Cerebellar nuclear complex (tissue), 1 donor: ENCODE data around the gene IRF5.
"Not testable (repeated sequence)": the region's sequence is repeated elsewhere in the genome, so short reads cannot be mapped to it uniquely, and the experiment has no call there.

Source experiments
- DNase-seq, 2 experiments: peaks; one replicate each; lab custom pipeline; 2025; lab: John Stamatoyannopoulos, UW

The IRF5 gene

DNA sequence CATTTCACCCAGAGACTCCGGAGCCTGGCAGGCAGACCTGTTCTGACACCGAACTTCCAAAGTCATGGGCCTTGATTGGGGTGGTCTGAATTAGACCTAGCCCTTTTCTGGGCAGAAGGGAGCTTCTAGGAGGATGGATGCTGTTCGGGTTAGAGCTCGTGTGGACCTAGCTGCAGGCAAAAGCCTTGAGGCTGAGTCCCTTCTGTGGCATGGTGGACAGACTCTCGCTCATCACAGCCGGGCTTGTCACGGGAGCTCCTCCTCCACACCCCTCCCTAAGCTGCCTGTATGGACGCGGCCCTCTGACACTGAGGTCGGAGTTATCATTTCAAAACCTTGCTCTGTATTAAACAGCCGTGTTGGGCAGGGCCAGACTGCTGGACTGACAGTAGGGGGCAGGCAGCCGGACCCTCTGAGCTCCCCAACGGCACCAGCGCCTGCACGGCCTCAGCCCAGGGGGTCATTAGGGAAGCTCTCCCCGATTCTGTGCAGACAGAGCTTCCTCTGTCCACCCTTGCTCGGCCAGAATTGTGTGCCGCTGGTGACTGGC, 2.2 kb downstream of the IRF5 start:
- DNase-seq = no peak

DNA sequence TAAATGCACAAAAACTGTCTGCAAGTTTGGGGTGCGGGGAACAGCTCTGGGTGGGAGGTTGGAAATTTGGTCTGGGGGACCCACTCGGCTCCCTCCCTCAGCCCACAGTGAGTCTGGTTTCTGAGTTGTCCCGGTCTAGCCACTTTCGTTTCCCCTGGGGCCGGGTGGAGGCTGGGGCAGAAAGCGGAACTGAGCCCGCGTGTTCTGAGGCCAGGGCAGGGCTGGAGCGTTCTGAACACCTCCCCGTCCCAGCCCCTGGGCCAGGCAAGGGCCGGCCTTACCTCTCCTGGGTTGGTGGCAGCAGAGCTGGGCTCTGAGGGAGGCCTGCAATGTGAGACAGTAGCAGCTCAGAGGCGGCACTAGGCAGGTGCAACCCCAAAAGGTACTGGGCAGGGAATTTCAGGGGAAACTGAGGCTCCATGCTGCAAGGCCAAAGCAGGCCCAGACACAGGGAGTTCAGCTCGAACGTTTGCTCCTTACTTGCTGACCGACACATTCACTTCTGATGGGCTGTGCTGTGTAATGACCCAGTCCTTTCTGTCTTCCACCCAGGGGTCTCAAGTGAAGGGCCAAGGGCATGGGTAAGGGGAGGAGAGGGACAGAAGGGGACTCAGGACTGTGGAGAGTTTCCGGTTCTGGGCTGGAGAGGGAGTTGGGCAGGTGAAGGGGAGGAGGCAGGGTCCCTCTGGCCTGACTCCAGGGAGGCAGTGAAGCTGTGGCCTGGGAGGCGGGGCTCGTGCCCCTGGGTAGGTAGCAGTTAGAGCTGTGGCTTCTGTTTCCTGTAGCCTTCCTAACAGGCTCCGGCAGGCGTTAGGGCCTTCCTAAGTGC, 3.0 kb downstream of the IRF5 start:
- no peak for DNase-seq

DNA sequence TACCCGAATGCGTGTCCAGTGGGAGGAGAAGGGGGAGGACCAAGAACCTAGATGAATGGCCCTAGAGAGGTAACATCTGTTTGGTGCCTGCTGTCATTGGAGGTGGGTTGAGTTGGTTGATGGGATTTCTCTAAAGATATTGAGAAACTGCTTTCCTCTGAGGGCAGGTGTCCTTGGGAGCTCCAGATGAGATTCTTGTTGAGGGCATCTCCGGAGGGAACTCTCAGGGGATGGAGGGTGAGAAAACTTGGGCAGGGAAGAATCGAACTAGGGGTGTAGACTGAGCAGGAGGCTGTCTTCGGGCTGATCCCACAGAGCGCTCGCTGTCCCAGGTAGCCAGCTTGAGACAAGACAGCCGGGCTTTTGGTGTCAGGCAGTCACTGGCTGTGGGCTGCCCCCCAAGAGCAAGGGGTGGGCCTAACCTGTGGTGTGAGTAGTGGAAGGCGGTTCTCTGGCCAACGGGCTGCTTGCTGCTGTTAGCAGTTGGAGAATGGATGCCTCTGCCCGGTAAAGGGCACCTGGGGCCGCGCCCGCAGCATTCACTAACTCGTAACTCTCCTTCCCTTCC, 3.7 kb downstream of the IRF5 start:
- DNase-seq = no peak

DNA sequence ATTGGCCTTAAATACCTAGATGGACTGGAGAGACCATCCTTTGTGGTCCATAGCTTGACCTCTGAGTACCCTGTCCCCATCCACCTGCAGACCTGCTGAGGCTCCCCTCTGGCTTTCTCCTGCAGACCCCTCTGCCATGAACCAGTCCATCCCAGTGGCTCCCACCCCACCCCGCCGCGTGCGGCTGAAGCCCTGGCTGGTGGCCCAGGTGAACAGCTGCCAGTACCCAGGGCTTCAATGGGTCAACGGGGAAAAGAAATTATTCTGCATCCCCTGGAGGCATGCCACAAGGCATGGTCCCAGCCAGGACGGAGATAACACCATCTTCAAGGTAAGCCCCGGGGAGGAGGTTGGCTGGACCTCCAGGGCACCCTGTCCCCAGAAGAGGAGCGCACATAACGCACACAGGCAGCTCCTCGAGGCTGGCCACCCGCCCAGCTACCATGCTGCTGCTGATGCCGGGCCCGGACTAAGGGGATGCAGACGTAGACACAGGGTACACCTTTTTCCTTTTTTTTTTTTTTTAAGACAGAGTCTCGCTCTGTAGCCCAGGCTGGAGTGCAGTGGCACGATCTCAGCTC, 4.3 kb downstream of the IRF5 start:
- no peak for DNase-seq

DNA sequence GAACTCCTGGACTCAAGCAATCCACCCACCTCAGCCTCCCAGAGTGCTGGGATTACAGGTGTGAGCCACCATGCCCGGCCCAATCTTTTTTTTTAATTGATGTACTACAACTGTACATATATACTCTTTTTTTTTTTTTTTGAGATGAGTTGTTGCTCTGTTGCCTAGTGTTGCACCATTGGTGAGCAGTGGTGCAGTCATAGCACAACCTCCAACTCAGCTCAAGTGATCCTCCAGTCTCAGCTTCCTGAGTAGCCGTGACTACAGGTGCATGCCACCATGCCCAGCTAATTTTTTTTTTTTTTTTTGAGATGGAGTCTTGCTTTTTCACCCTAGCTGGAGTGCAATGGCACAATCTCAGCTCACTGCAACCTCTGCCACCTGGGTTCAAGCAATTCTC, 5.5 kb downstream of the IRF5 start:
- DNase-seq = not testable (repeated sequence)

DNA sequence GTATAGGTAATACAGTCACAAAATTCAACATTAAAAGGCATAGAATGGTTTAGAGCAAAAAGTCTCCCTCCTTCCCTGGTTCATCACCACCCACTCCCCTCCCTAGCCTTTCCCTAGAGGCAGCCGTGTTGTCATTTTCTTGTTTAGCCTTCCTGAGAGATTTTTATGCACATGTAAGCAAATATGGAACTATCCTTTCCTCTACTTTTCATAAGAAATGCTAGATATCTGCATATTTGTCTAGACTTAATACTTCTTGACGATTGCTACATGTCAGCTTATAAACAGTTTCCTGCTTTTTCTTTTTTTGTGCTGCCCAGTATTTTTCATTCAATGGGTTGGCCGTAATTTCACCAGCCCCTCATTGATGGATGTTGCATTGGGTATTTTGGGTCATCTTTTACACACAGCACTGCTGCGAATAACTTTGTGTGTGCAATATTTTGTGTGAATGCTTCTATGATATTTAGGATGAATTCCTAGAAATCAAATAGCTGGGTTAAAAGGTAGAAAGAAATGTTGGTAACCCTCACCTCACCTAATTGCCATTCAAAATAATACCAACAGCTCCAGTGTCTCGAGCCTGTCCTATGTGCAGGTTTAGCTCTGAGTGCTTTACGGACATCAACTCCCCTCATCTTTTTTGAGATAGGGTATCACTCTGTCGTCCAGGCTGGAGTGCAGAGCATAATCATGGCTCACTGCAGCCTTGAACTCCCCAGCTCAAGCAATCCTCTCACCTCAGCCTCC, 6.9 kb downstream of the IRF5 start:
- DNase-seq = no peak

DNA sequence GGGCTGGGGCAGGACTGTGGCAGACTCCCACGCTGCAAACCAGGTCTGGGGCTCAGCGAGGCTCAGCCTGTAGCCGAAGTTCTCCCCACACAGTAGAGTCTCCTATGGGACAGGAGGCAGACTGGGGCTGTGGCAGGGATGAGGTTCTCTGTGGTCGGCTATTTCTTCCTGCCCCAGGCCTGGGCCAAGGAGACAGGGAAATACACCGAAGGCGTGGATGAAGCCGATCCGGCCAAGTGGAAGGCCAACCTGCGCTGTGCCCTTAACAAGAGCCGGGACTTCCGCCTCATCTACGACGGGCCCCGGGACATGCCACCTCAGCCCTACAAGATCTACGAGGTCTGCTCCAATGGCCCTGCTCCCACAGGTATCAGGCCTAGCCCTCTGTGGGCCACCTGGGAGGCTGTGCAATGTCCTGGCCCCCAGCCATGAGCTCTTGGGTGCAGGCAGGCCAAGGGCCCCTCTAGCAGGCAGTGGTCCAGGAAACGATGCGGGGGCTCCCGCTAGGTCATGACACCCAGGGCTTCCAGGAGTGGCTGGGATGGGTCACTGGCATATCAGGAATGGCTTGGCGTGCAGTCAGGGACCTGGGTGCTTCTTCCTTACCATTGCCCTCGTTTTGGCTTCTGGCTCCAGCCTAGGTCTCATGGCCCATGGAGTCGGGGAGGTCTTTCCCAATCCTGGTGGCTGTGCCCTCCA, 8.1 kb downstream of the IRF5 start:
- DNase-seq = no peak

DNA sequence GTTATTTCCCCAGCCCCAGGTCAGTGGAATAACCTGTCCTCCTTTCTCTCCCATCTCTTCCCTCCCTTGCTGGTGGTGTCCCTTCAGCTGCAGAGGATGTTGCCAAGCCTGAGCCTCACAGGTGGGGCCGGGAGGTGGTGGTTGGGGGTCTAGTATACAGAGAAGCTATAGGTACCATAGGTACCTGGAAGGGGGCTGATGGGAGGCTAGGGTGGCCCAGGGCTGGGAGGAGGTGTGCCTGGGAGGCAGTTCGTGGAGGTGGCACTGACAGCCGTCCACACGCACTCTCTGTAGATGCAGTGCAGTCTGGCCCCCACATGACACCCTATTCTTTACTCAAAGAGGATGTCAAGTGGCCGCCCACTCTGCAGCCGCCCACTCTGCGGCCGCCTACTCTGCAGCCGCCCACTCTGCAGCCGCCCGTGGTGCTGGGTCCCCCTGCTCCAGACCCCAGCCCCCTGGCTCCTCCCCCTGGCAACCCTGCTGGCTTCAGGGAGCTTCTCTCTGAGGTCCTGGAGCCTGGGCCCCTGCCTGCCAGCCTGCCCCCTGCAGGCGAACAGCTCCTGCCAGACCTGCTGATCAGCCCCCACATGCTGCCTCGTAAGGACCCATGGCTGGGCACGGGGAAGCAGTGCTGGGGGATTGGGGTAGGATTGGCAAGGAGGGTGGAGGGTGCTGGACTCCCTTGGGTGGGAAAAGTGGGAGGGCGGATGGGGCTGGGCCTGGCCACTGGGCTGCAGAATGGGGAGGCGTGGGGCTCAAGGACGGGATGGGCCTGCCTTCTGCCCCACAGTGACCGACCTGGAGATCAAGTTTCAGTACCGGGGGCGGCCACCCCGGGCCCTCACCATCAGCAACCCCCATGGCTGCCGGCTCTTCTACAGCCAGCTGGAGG, 9.5 kb downstream of the IRF5 start:
- no peak for DNase-seq

DNA sequence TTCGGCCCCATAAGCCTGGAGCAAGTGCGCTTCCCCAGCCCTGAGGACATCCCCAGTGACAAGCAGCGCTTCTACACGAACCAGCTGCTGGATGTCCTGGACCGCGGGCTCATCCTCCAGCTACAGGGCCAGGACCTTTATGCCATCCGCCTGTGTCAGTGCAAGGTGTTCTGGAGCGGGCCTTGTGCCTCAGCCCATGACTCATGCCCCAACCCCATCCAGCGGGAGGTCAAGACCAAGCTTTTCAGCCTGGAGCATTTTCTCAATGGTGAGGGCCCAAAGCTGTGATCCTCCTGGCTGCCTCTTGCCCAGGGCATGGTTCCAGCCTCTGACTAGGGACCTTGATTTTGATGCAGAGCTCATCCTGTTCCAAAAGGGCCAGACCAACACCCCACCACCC, 10.1 kb downstream of the IRF5 start:
- no peak for DNase-seq

DNA sequence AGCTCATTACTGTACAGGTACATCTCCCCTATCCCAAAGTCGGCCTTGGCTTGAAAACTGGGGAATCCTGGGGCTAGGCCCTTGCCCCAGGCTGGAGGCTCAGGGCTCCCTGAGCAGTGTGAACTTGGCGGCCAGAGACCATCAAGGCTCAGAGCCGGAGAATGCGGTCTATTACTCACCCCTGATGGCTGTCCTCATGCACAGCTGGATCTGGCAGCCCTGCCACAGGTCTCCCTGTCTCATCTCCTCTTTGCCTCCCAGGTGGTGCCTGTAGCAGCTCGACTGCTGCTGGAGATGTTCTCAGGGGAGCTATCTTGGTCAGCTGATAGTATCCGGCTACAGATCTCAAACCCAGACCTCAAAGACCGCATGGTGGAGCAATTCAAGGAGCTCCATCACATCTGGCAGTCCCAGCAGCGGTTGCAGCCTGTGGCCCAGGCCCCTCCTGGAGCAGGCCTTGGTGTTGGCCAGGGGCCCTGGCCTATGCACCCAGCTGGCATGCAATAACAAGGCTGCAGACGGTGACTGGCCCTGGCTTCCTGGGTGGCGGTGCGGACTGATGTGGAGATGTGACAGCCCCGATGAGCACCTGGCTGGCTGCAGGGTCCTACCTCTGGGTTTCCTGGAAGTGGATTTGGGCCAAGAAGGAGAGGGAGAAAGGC, 10.7 kb downstream of the IRF5 start:
- no peak for DNase-seq

DNA sequence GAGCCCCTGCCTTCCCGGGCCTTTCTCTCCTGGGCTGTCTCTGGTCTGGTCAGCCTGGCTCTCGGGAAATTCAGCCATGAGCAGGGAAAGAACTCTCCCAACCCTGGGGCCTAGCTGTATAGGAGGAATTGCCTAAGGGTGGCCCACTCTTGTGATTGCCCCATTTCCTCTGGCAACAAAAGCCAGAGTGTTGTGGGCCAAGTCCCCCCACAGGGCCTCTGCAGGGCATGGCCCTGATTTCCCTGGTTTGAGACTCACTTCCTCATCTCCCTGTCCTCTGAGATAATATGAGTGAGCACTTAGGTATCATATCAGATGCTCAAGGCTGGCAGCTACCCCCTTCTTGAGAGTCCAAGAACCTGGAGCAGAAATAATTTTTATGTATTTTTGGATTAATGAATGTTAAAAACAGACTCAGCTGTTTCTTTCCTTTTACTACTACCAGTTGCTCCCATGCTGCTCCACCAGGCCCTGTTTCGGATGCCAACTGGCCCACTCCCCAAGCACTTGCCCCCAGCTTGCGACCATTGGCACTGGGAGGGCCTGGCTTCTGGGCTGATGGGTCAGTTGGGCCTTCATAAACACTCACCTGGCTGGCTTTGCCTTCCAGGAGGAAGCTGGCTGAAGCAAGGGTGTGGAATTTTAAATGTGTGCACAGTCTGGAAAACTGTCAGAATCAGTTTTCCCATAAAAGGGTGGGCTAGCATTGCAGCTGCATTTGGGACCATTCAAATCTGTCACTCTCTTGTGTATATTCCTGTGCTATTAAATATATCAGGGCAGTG, 11.4 kb downstream of the IRF5 start:
- DNase-seq = no peak

DNA sequence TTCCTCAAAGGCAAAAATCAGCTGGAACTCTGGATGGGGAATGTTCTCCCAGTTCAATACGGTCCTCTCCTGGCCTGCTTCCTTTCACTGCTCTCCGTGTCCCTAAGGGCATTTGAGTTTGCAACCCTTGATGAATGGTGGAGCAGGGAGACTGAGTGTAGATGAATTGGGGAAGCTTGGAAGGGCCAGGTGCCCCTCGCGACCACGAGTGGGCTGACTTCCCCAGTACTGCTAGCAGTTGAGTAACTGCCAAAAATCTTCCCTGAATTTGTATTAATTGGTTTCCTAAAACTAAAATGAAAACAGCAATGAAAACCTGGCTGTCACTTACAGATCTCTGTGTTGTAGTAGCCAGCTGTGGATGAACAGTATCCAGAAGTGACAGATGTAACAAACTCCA, 13.6 kb downstream of the IRF5 start:
- no peak for DNase-seq

DNA sequence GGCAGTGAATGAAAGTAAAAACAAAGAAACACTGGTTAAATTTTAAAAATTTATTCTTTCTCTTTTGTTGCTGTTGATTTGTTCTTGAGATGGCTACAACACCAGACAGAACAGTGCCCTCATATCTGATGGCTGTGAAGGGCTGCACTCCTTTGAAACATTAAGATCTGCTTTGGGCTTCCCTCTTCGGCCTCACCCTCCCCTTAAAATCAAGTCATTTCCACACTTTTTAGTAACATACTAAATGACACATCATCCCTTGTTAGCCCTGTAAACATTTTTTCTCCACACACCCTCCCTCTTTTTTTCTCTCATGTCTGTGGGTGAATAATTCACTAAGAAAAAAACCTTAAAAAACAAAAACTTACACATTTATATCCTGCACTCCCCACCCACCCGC, 16.4 kb downstream of the IRF5 start:
- DNase-seq = no peak

DNA sequence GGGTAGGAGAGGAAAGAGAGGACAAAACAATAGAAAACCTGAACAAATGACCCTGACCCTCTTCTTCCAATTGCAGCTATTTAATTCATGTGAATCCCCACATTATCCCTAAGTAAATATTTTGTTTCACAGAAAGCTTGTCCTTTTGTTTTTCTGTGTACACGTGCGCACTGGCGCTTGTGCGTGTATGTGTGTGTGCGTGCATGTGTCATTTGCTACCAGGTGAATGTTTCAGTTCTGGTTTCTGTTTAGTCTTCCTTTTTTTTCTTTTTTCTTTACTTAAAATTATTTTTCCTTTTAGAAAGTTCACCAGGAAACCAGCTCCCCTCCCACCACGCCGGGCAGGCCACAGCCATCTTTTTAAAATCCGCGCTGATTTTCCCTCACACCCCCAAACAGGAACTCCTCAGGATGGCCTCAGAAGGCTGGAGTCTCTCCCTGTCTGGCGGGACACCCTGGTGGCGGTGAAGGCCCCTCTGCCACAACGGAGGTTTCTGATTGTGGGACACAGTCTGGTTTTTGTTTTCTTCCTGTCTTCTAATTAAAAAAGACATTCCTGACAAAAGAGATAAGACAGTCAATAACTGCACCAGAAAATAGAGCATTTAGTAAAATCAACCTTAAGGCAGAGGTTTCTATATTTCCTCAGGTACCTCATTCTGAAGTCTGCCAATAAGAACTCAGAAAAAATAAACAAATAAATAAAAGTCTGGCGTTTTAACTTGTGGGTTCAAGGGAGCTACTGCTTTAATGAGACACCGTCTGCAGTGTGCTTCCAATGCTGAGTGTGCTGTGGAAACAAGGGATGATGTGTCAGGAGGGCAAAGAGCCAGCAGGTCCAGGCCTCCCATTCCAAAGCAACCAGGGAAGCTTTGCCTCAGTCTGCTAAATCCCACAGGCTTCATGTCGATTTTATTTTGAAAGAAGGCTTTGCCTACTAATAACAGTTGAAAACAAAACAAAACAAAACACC, 17.4 kb downstream of the IRF5 start:
- DNase-seq = no peak

DNA sequence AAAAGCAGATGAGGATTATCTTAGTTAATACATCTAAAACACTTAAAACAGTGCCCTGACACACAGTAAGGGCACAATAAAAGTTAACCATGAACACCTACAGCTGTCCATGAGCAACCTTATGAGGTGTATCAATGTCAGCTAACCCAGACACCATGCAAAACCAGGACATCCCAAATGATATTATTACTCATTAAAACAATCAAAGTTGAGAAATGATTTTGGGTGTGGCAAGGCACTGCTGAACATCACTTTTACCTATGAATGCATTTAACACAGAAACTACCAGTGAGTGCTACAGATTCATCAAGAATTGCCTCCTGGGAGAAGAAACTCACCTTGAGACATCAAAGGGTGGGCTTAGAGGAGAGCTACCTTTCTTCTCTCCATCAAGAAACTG, 18.3 kb downstream of the IRF5 start:
- no peak for DNase-seq

DNA sequence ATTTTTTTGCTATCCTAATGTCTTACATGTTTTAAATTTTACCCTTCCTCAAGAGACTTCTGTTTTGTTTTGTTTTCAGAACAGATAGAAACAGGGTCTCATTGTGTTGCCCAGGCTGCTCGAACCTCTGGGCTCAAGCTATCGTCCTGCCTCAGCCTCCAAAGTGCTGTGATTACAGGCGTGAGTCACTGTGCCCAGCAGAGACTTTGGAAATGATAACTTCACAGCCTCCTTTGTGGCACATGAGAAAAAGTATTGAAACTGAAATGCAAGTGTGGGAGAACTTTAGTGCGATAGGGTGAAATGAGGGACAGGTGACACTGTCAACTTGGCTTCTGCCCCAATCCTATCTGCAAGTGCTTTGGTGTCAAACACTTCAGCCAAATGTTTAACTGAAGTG, 21.6 kb downstream of the IRF5 start:
- no peak for DNase-seq

DNA sequence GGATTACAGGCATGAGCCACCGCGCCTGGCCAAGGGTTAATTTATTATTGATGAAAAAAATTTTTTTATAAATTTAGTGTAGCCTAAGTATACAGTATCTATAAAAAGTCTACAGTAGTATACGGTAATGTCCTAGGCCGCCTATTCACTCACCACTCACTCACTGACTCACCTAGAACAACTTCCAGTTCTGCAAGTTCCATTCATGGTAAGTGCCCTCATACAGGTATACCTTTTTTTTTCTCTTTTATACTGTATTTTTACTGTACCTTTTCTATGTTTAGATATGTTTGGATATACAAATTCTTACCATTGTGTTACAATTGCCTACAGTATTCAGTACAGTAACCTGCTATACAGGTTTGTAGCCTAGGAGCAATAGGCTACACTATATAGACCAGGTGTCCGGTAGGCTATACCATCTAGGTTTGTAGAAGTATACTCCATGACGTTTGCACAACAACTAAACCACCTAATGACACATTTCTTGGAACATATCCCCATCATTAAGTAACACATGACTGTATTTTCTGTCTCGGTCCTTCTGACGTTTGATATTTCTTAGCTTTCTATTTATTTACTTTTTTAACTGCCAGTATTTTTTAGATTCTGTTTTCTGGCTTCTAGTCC, 23.4 kb downstream of the IRF5 start:
- DNase-seq = no peak

DNA sequence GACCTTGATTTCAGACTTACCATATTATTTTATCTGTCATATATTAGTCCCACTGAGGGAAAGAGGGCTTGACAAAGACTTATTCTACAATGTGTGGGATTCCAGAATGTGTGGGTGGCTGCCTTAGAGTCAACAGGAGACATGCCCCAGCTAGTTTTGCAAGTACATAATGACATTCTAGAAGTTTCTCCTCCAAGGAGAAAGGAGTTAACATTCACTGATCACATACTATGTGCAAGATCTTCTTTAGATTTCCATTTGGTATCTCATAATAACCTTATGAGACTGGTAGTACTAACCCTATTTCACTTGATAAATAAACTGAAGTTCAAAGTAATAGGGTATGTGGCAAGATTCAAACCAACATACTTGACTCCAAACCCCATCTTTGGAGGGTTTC, 25.2 kb downstream of the IRF5 start:
- DNase-seq = no peak
